BE2C (cell line): ENCODE measurements around the gene SDHC.
"Not testable (repeated sequence)": the region's sequence is repeated elsewhere in the genome, so short reads cannot be mapped to it uniquely, and the experiment has no call there.

Experiments used
- DNase-seq: peaks from one replicate; pipeline ENCODE4 v3.0.0-alpha.2; 2020
- H3K27me3 ChIP-seq: fragments of 250-450 bp; sonication (Bioruptor Pico); 2 replicates; pipeline ENCODE4 v1.5.1; 2020; ENCODE audit warnings: mild to moderate bottlenecking
- H3K36me3 ChIP-seq: fragments of 250-450 bp; sonication (Bioruptor Pico); 2 replicates; pipeline ENCODE4 v1.5.1; 2020; ENCODE audit warnings: mild to moderate bottlenecking
- H3K4me1 ChIP-seq: fragments of 250-450 bp; sonication (Bioruptor Pico); 2 replicates; pipeline ENCODE4 v1.5.1; 2020
- H3K4me3 ChIP-seq: 2 replicates; pipeline ENCODE4 v1.5.1; 2011; ENCODE audit warnings: low read depth, low read length
- H3K9me3 ChIP-seq: fragments of 250-450 bp; sonication (Bioruptor Pico); 2 replicates; pipeline ENCODE4 v1.5.1; 2020
- CTCF ChIP-seq: IDR thresholded peaks from 2 replicates; pipeline ENCODE4 v1.5.1; 2012; ENCODE audit warnings: mild to moderate bottlenecking, low read depth, low read length

SDHC gene

DNA sequence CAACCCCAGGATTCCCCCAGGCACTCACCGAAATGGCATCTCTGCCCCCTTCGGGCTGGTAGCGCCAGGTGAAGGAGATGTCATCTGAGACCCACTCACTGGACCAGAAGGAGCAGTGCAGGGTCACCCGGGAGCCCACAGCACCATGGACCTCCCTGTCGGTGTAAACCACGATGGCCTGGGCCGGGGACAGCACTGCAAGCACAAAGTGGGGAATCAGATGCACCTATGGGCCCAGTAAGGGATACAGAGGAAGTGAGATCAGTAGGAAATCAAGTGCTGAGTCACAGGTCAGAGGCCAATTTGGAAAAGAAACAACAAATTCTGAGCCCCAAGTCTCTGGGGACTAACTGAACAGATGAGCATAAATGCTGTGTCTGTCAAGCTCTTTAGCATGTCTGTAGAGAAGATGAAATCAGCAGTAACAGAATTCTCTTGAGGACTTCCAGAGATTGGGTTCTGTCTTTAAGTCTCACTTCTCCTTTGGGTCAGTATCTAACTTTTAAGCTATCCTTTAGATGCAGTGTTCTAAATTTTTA, 6.9 kb upstream of the SDHC start:
- peak; percentile 28 for DNase-seq
- no peak overlapping the region for H3K4me3 ChIP-seq
- H3K27me3 ChIP-seq, result no peaks in the 10 kb centered on the region
- H3K4me1 ChIP-seq, result peaks cover 11% of the 10 kb centered on the region
- no peaks in the 10 kb centered on the region for H3K9me3 ChIP-seq
- TF ChIP-seq CTCF, result no peak
- H3K36me3 ChIP-seq, result no peaks in the 10 kb centered on the region

- H3K4me1 ChIP-seq, result peaks cover 11% of the 10 kb centered on the region
- TF ChIP-seq CTCF, result no peak
Observed at GRCh38 chr1:161307892-161308638, 6.1 kb upstream of the SDHC start.

GRCh38 chr1:161309868-161310267, 4.3 kb upstream of the SDHC start, which contains the start of gene MPZ:
MPZ (minus strand) TSS chr1:161309968; CDS start chr1:161309905, 63 bp downstream.
- Histone ChIP-seq H3K27me3 (no peaks in the 10 kb centered on the region), H3K4me3 (no peak within 1 kb of the TSS), H3K9me3 (no peaks in the 10 kb centered on the region), H3K4me1 (peaks cover 11% of the 10 kb centered on the region), H3K36me3 (no peaks in the 10 kb centered on the region)
- no peak for TF ChIP-seq CTCF
- no peak for DNase-seq

More at GRCh38 chr1:161307892-161308638, 6.1 kb upstream of the SDHC start:
- no peaks in the 10 kb centered on the region for H3K36me3 ChIP-seq
- H3K9me3 ChIP-seq, result no peaks in the 10 kb centered on the region
- H3K27me3 ChIP-seq, result no peaks in the 10 kb centered on the region
- no peak for DNase-seq
- no peak overlapping the region for H3K4me3 ChIP-seq

DNA sequence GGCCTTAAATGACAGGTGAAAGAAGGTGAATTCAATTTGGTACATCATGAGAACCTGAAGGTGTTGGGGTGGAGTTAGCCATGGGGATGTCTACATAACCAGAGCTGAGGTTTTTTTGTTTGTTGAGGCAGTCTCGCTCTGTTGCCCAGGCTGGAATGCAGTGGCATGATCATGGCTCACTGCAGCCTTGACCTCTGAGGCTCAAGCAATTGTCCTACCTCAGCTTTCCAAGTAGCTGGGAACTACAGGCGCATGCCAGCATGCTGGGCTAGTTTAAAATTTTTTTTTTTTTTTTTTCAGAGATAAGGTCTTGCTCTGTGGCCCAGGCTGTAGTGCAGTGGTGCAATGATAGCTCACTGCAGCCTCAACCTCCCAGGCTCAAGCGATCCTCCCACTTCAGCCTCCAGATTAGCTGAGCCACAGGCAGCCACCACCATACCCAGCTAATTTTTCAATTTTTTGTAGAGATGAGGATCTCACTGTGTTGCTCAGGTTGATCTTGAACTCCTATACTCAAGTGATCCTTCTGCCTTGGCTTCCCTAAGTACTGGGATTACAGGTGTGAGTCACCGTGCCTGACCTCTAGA, 2.5 kb upstream of the SDHC start:
- no peaks in the 10 kb centered on the region for H3K27me3 ChIP-seq
- no peak for TF ChIP-seq CTCF
- no peaks in the 10 kb centered on the region for H3K36me3 ChIP-seq
- H3K4me1 ChIP-seq, result peaks cover 9% of the 10 kb centered on the region
- H3K9me3 ChIP-seq, result no peaks in the 10 kb centered on the region
- no peak overlapping the region for H3K4me3 ChIP-seq
- no peak for DNase-seq

- Histone ChIP-seq H3K4me3 (peak overlapping the region; percentile 94), H3K27me3 (no peaks in the 10 kb centered on the region), H3K4me1 (0 out of 2 replicates have a peak, but pooled peaks cover 2% of the 10 kb centered on the region), H3K36me3 (peaks cover 2% of the 10 kb centered on the region; the same call in 1 of the 2 replicates), H3K9me3 (no peaks in the 10 kb centered on the region)
- no peak for DNase-seq
- TF ChIP-seq CTCF, result no peak
Observed at GRCh38 chr1:161313554-161314200, 504 bp upstream of the SDHC start.

- not testable (repeated sequence) for H3K4me1 ChIP-seq, H3K36me3 ChIP-seq, H3K9me3 ChIP-seq, DNase-seq, H3K27me3 ChIP-seq, H3K4me3 ChIP-seq
Observed at GRCh38 chr1:161315841-161316674, 1.9 kb downstream of the SDHC start.
